ENCODE results near the gene AGBL1.
"Not testable (repeated sequence)": the region's sequence is repeated elsewhere in the genome, so short reads cannot be mapped to it uniquely, and the experiment has no call there.

The AGBL1 gene

DNA sequence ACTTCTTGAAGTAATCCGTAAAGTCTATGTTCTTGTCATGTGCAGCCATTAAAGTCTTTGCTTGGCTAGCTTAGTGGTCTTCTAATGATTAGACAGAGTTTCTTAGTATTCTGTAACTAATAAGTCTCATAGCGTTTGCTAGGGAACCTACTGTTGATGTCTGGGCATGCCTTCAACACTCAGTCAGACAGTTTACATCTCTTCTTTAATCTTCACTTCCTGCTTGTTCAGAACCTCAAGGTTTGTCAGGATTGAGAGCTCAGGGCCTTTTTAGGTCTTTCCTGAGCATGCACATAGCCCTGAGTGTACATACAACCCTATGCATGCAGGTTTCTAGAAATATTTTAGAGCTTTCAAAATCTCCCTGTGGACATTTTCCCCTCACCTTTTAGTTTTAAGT lies 426.3 kb downstream of the AGBL1 start:
- no peak overlapping the region for H3K4me3 ChIP-seq (ENCODE audit: control insufficient read depth, low read depth, low read length)

DNA sequence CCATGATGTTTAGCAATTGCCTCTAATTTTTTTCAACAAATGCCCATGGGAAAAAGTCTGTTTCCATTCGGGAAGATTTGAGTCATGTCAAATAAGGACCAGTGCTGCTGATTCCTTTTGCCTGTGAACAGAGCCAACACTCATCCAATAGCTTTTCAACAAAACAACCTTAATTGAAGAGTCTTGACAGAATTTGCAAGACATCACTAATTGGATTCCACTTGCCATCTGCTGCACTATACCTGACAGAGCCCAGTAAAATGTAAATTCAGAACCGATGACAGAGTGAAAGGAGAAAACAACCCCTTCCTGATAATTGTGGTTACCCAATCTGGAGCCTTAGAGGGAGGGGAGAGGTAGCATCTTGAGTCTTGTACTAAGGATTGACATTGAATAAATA lies 426.7 kb downstream of the AGBL1 start:
- TF ChIP-seq, protein P1, sequence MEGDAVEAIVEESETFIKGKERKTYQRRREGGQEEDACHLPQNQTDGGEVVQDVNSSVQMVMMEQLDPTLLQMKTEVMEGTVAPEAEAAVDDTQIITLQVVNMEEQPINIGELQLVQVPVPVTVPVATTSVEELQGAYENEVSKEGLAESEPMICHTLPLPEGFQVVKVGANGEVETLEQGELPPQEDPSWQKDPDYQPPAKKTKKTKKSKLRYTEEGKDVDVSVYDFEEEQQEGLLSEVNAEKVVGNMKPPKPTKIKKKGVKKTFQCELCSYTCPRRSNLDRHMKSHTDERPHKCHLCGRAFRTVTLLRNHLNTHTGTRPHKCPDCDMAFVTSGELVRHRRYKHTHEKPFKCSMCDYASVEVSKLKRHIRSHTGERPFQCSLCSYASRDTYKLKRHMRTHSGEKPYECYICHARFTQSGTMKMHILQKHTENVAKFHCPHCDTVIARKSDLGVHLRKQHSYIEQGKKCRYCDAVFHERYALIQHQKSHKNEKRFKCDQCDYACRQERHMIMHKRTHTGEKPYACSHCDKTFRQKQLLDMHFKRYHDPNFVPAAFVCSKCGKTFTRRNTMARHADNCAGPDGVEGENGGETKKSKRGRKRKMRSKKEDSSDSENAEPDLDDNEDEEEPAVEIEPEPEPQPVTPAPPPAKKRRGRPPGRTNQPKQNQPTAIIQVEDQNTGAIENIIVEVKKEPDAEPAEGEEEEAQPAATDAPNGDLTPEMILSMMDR (conservative IDR thresholded peaks at IDR 0.05; ENCODE audit: control insufficient read depth, insufficient read depth, low read depth, low read length), result no peak
- no peak overlapping the region for H3K4me3 ChIP-seq (ENCODE audit: control insufficient read depth, low read depth, low read length)
- no peak for DNase-seq (ENCODE audit: low read depth)

More for the DNA sequence above, 426.3 kb downstream of the AGBL1 start:
- no peak for DNase-seq (ENCODE audit: low read depth)
- TF ChIP-seq, protein P1 (conservative IDR thresholded peaks at IDR 0.05; ENCODE audit: control insufficient read depth, insufficient read depth, low read depth, low read length), result no peak

DNA sequence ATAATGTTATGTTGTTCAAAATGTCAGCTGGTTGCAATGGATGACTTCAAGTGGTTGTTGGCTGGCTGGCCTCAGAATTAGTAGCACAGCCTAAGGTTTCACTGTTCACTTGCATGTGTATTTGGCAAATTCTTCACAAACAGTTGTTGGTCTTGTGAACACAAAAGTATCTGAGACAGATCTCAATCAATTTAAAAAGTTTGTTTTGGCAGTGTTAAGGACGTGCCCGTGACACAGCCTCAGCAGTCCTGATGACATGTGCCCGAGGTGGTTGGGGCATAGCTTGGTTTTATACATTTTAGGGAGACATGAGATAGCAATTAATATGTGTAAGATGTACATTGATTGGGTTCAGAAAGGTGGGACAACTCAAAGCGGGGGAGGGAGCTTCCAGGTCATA lies 436.0 kb downstream of the AGBL1 start:
- H3K4me3 ChIP-seq (ENCODE audit: control insufficient read depth, low read depth, low read length), result no peak overlapping the region
- DNase-seq (ENCODE audit: low read depth), result no peak
- TF ChIP-seq, protein P1 (conservative IDR thresholded peaks at IDR 0.05; ENCODE audit: control insufficient read depth, insufficient read depth, low read depth, low read length), result no peak

DNA sequence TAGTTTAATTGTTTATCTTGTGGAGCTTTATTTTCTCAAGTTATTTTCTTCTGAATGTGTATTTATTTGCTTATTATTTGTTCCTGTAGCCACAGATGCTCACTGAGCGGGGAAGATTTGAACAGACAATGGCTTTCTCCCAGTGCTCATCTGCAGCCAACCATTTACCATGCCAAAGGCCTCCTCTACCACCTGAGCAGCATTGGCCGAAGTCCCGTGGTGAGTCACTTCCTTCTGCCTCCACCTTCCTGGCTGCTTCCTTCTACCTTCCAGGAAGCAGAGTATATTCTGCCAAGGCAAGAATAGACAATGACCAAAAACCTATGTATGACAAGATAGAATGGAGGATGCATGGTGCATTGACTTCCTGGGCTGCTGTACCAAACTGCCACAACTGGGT lies 443.1 kb downstream of the AGBL1 start:
- DNase-seq (ENCODE audit: low read depth), result no peak
- TF ChIP-seq, protein P1 (conservative IDR thresholded peaks at IDR 0.05; ENCODE audit: control insufficient read depth, insufficient read depth, low read depth, low read length), result no peak
- no peak overlapping the region for H3K4me3 ChIP-seq (ENCODE audit: control insufficient read depth, low read depth, low read length)

DNA sequence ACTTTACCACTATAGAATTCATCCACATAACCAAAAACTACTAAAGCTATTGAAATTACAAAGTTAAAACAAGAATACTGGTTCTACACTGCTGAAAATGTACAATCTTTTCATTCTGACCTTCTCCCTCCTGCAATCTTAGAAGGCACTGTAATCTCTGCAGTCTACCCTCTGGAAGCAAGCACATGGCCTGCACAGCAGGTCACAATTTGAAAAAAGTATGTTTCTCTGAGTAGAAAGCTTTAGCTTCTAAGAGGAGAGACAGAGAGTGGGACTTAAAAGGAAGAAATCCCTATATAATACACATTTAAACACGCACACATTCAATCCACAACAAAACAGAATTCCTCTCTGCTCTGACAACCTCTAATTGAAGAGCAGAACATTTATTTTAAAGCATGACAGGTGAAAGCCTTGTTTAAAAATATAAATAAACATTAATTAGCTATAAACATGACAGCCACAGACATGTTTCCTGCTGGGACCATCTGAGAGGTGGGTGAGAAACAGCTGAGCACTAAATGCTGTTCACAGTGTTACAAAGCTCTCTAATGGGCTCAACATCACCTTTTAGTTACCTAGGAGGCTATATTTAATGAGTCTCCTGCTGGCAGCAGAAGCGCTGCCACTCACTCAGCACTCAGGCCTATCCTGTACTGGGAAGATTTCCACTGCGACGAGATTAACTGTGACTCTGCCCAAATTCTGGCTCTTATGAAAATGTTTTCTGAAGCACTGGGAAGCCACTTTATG lies 447.4 kb downstream of the AGBL1 start:
- DNase-seq (ENCODE audit: low read depth), result no peak
- no peak overlapping the region for H3K4me3 ChIP-seq (ENCODE audit: control insufficient read depth, low read depth, low read length)
- TF ChIP-seq, protein P1 (conservative IDR thresholded peaks at IDR 0.05; ENCODE audit: control insufficient read depth, insufficient read depth, low read depth, low read length), result no peak

DNA sequence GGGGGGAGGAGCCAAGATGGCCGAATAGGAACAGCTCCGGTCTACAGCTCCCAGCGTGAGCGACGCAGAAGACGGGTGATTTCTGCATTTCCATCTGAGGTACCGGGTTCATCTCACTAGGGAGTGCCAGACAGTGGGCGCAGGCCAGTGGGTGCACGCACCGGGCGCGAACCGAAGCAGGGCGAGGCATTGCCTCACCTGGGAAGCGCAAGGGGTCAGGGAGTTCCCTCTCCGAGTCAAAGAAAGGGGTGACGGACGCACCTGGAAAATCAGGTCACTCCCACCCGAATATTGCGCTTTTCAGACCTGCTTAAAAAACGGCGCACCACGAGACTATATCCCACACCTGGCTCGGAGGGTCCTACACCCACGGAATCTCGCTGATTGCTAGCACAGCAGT lies 448.4 kb downstream of the AGBL1 start:
- not testable (repeated sequence) for H3K4me3 ChIP-seq (ENCODE audit: control insufficient read depth, low read depth, low read length); DNase-seq (ENCODE audit: low read depth)

DNA sequence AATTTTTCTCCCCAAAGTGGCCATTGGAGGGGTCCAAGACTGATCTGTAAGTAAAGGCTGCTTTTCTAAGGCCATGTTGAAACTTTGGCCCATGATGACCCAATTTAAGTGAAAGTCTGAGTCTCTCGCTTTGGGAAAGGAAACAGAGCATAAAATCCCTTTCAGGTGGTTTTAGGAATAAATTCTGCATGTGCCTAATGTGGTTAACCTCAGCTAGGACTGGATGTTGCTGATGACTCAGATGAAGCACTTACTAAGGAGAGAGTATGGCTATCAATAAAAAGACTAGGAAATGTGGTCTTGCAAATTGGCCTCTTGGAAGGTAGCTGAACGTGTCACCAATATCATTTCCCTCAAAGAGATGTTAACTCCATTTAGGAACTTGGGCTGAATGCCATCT lies 458.5 kb downstream of the AGBL1 start:
- H3K4me3 ChIP-seq (ENCODE audit: control insufficient read depth, low read depth, low read length), result no peak overlapping the region
- TF ChIP-seq, protein P1 (conservative IDR thresholded peaks at IDR 0.05; ENCODE audit: control insufficient read depth, insufficient read depth, low read depth, low read length), result no peak
- DNase-seq (ENCODE audit: low read depth), result no peak

Data from fibroblast of mammary gland (primary cell).